A549 (cell line): ENCODE measurements around the gene CSDE1. TPM values are rescaled to one million over a fixed set of nuclear protein-coding genes. Genes with fewer than 3 reads are reported as not detected.

Experiments used
- ATAC-seq, 2 experiments: fragments of 200-7000 bp in 1 of 2; fragments of >200 bp in 1 of 2; cut with Nextera tagmentation in 1 of 2; cut with Tn5 transposase in 1 of 2; 3 replicates each; pipeline versions ENCODE4 v1.8.0 to v1.9.1; 2018 to 2020; ENCODE audit warnings: mild to moderate bottlenecking in 1 of 2, moderate library complexity in 1 of 2
- CTCF ChIA-PET: fragments of 300-600 bp; sonication (Branson Sonifier 250); formaldehyde crosslinking; extraction: SDS; loops from one replicate; lab custom pipeline; 2021; ENCODE audit warnings: antibody characterized with exemption, inconsistent platforms; lab: Yijun Ruan, JAX
- POLR2A ChIA-PET: fragments of 350-600 bp; formaldehyde crosslinking; extraction: SDS; loops from one replicate; lab custom pipeline; 2021; ENCODE audit warnings: antibody characterized with exemption, inconsistent platforms; lab: Yijun Ruan, JAX
- DNase-seq, 2 experiments: peaks; one replicate each; pipeline versions ENCODE4 v3.0.0 to v3.0.0-alpha.2; 2011 to 2016; ENCODE audit warnings: low read depth in 1 of 2, low spot score in 1 of 2
- FAIRE-seq: peaks from 2 replicates; lab custom pipeline; 2011; peaks lifted over from hg19 to GRCh38; lab: Jason Lieb, UNC
- H3K27ac ChIP-seq, 2 experiments: fragments of >200 bp; sonication (Bioruptor Twin); formaldehyde crosslinking; 3 replicates each; pipeline ENCODE4 v1.5.1; 2016 to 2017
- H3K4me1 ChIP-seq: fragments of >200 bp; sonication (Bioruptor Twin); formaldehyde crosslinking; 3 replicates; pipeline ENCODE4 v1.6.1; 2016
- H3K4me2 ChIP-seq: fragments of >200 bp; sonication (Bioruptor Twin); formaldehyde crosslinking; 3 replicates; pipeline ENCODE4 v1.6.1; 2016
- H3K4me3 ChIP-seq: fragments of >200 bp; sonication (Bioruptor Twin); formaldehyde crosslinking; 3 replicates; pipeline ENCODE4 v1.5.1; 2016
- H3K9me3 ChIP-seq: fragments of >200 bp; sonication (Bioruptor Twin); formaldehyde crosslinking; 3 replicates; pipeline ENCODE4 v1.6.1; 2016
- EHF ChIP-seq: fragments of 250-450 bp; sonication (Bioruptor Pico); IDR thresholded peaks from 2 replicates; pipeline ENCODE4 v1.5.0; 2020; ENCODE audit warnings: mild to moderate bottlenecking
- ELK1 ChIP-seq: fragments of 150-350 bp; IDR thresholded peaks from 2 replicates; pipeline ENCODE4 v1.6.1; 2014; ENCODE audit warnings: low read depth, mild to moderate bottlenecking, low read length
- EP300 ChIP-seq, 2 experiments: fragments of >200 bp; sonication (Bioruptor Twin); formaldehyde crosslinking; IDR thresholded peaks; 2 replicates in 1 of 2; 3 replicates in 1 of 2; pipeline ENCODE4 v1.6.1; 2016 to 2017
- FOSL2 ChIP-seq, 2 experiments: fragments of 450-650 bp in 1 of 2; fragments of >200 bp in 1 of 2; sonication (Bioruptor Twin) in 1 of 2; formaldehyde crosslinking; IDR thresholded peaks; 2 replicates each; pipeline versions ENCODE4 v1.5.0 to v1.6.1; 2016 to 2020; ENCODE audit warnings: mild to moderate bottlenecking in 1 of 2, moderate library complexity in 1 of 2
- FOXS1 ChIP-seq: fragments of 250-450 bp; sonication (Bioruptor Pico); IDR thresholded peaks from 2 replicates; pipeline ENCODE4 v1.5.0; 2020; ENCODE audit warnings: mild to moderate bottlenecking, moderate library complexity
- HOXB5 ChIP-seq: fragments of 250-450 bp; sonication (Bioruptor Pico); IDR thresholded peaks from 2 replicates; pipeline ENCODE4 v1.5.0; 2020; ENCODE audit warnings: mild to moderate bottlenecking, moderate library complexity
- KDM1A ChIP-seq: fragments of 200-600 bp; sonication (generic); IDR thresholded peaks from 2 replicates; pipeline ENCODE4 v1.6.1; 2016; ENCODE audit warnings: low read depth, mild to moderate bottlenecking
- KDM5A ChIP-seq: fragments of 200-600 bp; sonication (generic); IDR thresholded peaks from 2 replicates; pipeline ENCODE4 v1.6.1; 2016; ENCODE audit warnings: antibody characterized with exemption, mild to moderate bottlenecking
- MAZ ChIP-seq: fragments of 150-350 bp; IDR thresholded peaks from 2 replicates; pipeline ENCODE4 v1.6.1; 2014; ENCODE audit warnings: antibody characterized with exemption, low read depth, low read length, borderline replicate concordance
- NR3C1 ChIP-seq: fragments of >200 bp; sonication (Bioruptor Twin); formaldehyde crosslinking; IDR thresholded peaks from 3 replicates; pipeline ENCODE4 v1.6.1; 2017
- POLR2A ChIP-seq: IDR thresholded peaks from 2 replicates; pipeline ENCODE4 v1.6.1; 2012; ENCODE audit warnings: mild to moderate bottlenecking, low read length
- REST ChIP-seq: fragments of 200-600 bp; sonication (generic); IDR thresholded peaks from 2 replicates; pipeline ENCODE4 v1.6.1; 2016; ENCODE audit warnings: antibody characterized with exemption, mild to moderate bottlenecking, moderate library complexity
- RNF2 ChIP-seq: fragments of 200-600 bp; sonication (generic); IDR thresholded peaks from 2 replicates; pipeline ENCODE4 v1.6.1; 2016; ENCODE audit warnings: low read depth, mild to moderate bottlenecking, antibody characterized with exemption, moderate library complexity, borderline replicate concordance
- USF2 ChIP-seq: fragments of 450-650 bp; IDR thresholded peaks from 2 replicates; pipeline ENCODE4 v1.6.1; 2014; ENCODE audit warnings: antibody characterized with exemption
- ZC3H11A ChIP-seq: fragments of 450-650 bp; IDR thresholded peaks from 2 replicates; pipeline ENCODE4 v1.6.1; 2014; ENCODE audit warnings: antibody characterized with exemption, mild to moderate bottlenecking
- ZNF302 ChIP-seq: fragments of 250-450 bp; sonication (Bioruptor Pico); IDR thresholded peaks from 2 replicates; pipeline ENCODE4 v1.9.0; 2021; ENCODE audit warnings: inconsistent platforms, mild to moderate bottlenecking, moderate library complexity
- ZSCAN20 ChIP-seq: fragments of 250-450 bp; sonication (Bioruptor Pico); IDR thresholded peaks from 2 replicates; pipeline ENCODE4 v1.8.0; 2022; ENCODE audit warnings: mild to moderate bottlenecking, moderate library complexity
- whole genome bisulfite sequencing: methylation state at CpG from one replicate; pipeline ENCODE4 v1.1.6; 2017; ENCODE audit errors: missing lambda C conversion rate; 5-methylcytosine and 5-hydroxymethylcytosine counted together
- polyA plus RNA-seq, 4 experiments: library from polyadenylated mRNA; depleted of rRNA in 3 of 4; stranded (reverse); fragments of >200 nt; fragmentation: RNase III in 1 of 4; extraction: RNeasy Plus Mini Kit Qiagen cat#74134 plus additional on column Dnase treatment in 1 of 4; gene quantifications; 2 replicates in 3 of 4; 3 replicates in 1 of 4; pipeline ENCODE4 v1.2.3, GENCODE V29; 2011 to 2017

Gene CSDE1
- polyA plus RNA-seq, 2 of the 4 experiments (the other 2 are of a cell fraction), result 199 to 236 TPM

- CTCF ChIA-PET, result interaction anchor here (0.8 to 1.0 kb wide), 2 partner anchors 8 to 22 kb away, joined by 3 to 6 read pairs; no protein-coding TSS in a partner anchor
- WGBS, result 63% methylated on average over 3 of the region's 3 CpGs
- no peak for DNase-seq
- H3K27ac ChIP-seq, result no peak overlapping the region
- no peak for TF ChIP-seq RNF2
- no peak for TF ChIP-seq NR3C1
- no peak for TF ChIP-seq USF2
- TF ChIP-seq ZC3H11A, result peak; percentile 38; the same call in 1 of the 2 replicates
- no peak for TF ChIP-seq KDM5A
- no peak for TF ChIP-seq FOXS1 (CRISPR knock-in tag)
- no peak for FAIRE-seq
- H3K4me1 ChIP-seq, result no peaks in the 10 kb centered on the region
- POLR2A ChIA-PET, result no interaction called here
- no peaks in the 10 kb centered on the region for H3K9me3 ChIP-seq
- no peak for ATAC-seq
- no peak overlapping the region for H3K4me2 ChIP-seq
- H3K4me3 ChIP-seq, result no peak overlapping the region
These were observed 64.8 kb downstream of the CSDE1 start for GRCh38 chr1:114692947-114693346.

GRCh38 chr1:114691061-114691460, 66.7 kb downstream of the CSDE1 start:
- POLR2A ChIA-PET, result no interaction called here

GRCh38 chr1:114690148-114690547, 67.6 kb downstream of the CSDE1 start:
- Histone ChIP-seq H3K9me3 (no peaks in the 10 kb centered on the region), H3K4me2 (no peak overlapping the region), H3K4me1 (no peaks in the 10 kb centered on the region), H3K27ac (no peak overlapping the region)
- POLR2A ChIA-PET, result no interaction called here
- CTCF ChIA-PET, result no interaction called here
- 0% methylated on average over 1 of the region's 1 CpG for WGBS
- no peak for TF ChIP-seq ELK1
- TF ChIP-seq KDM1A, result no peak
- no peak for TF ChIP-seq HOXB5 (CRISPR knock-in tag)
- TF ChIP-seq USF2, result no peak
- no peak for TF ChIP-seq ZNF302 (CRISPR knock-in tag)
- no peak for TF ChIP-seq FOXS1 (CRISPR knock-in tag)
- no peak for TF ChIP-seq POLR2A
- TF ChIP-seq EHF, result no peak
- TF ChIP-seq EP300 (IDR thresholded peaks at IDR 0.05), result no peak
- TF ChIP-seq REST, result no peak
- no peak for TF ChIP-seq FOSL2 (IDR thresholded peaks at IDR 0.05)
- TF ChIP-seq FOSL2 (CRISPR knock-in tag; IDR thresholded peaks at IDR 0.05), result no peak
- no peak for TF ChIP-seq ZC3H11A
- TF ChIP-seq, all 56 proteins: peak for 0
- ATAC-seq (no peak), FAIRE-seq (no peak), DNase-seq (no peak)
- no peak overlapping the region for H3K4me3 ChIP-seq

More at GRCh38 chr1:114691061-114691460, 66.7 kb downstream of the CSDE1 start:
- no peak for TF ChIP-seq MAZ
- no peak for TF ChIP-seq ZSCAN20 (CRISPR knock-in tag)
- ATAC-seq (no peak), DNase-seq (no peak), FAIRE-seq (no peak)
- 47% methylated on average over 2 of the region's 2 CpGs for whole genome bisulfite sequencing
- H3K4me2 ChIP-seq, result no peak overlapping the region
- no peak overlapping the region for H3K4me3 ChIP-seq
- CTCF ChIA-PET, result interaction anchor here (1.2 kb wide), 1 partner anchor 11 kb away, joined by 3 read pairs; no protein-coding TSS in a partner anchor
- H3K4me1 ChIP-seq, result no peaks in the 10 kb centered on the region
- no peak overlapping the region for H3K27ac ChIP-seq
- H3K9me3 ChIP-seq, result no peaks in the 10 kb centered on the region
